ENCODE data around the gene LIM2. TPM values are rescaled to one million over a fixed set of nuclear protein-coding genes. Genes with fewer than 3 reads are reported as not detected.

Gene LIM2
- total and polyA plus RNA-seq, 2 of the 8 experiments (the other 6 are each of a cell fraction or from before 2014, with no cell fraction given): not detected

DNA sequence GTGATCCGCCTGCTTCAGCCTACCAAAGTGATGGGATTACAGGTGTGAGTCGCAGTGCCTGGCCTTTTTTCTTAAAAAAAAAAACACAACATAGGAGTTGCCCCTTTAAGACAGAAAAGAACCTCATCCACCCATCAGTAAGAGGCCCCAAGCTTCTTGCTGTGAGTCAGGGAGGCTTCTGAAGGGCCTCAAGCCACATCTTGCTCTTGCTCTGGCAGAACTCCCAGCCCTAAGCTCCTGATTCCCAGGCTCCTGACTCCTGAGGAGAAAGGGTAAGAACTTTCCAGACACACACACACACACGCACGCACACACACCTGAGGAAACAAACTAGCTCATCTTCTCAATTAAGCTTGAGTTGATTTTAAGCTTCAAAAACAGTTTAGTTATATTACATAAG is 28.5 kb downstream of the LIM2 start:
- H2BK20ac ChIP-seq (ENCODE audit: low read length): no peak overlapping the region
- no peak overlapping the region for H2BK5ac ChIP-seq (ENCODE audit: low read depth, low read length)
- no peak overlapping the region for H2BK12ac ChIP-seq (ENCODE audit: low read depth, low read length)
- no peaks in the 10 kb centered on the region for H3K79me1 ChIP-seq (ENCODE audit: low read depth, low read length)
- H3K4me2 ChIP-seq (ENCODE audit: insufficient read depth in 1 of 2, low read depth in 2 of 2, low read length in 2 of 2): no peak overlapping the region
- WGBS, 2 experiments (ENCODE audit: extremely low coverage in 1 of 2, insufficient coverage in 1 of 2, insufficient read length in 1 of 2, insufficient replicate concordance in 2 of 2, low coverage in 1 of 2, low lambda C conversion rate in 2 of 2, missing lambda C conversion rate in 1 of 2): 80% methylated on average over 4 of the region's 4 CpGs; no CpG with 5 or more reads in 1 of the 2 experiments
- H4K20me1 ChIP-seq (replicated peaks in 1 of 2; ENCODE audit: control insufficient read depth in 1 of 2, insufficient read depth in 2 of 2, low read length in 2 of 2): no peaks in the 10 kb centered on the region
- H3K23me2 ChIP-seq (ENCODE audit: low read depth, low read length): no peaks in the 10 kb centered on the region
- no peak overlapping the region for H4K5ac ChIP-seq (ENCODE audit: insufficient read length, low read depth, low read length)
- no peak overlapping the region for H4K91ac ChIP-seq (replicated peaks; ENCODE audit: insufficient read length, low read length)
- POLR2A ChIA-PET (ENCODE audit: partially characterized antibody): interaction anchor here (0.7 to 1.6 kb wide), 4 partner anchors 19 to 38 kb away, joined by 3 to 5 read pairs (median 4); no protein-coding TSS in a partner anchor
- DNase-seq (ENCODE audit: low read depth in 1 of 2, low spot score in 2 of 2) (no peak), FAIRE-seq (no peak)
- no peak overlapping the region for H2AK5ac ChIP-seq (ENCODE audit: low read depth, low read length)
- no peak overlapping the region for H3K4me3 ChIP-seq (ENCODE audit: extremely low read depth in 1 of 4, insufficient read depth in 2 of 4, low read depth in 3 of 4, low read length in 4 of 4)
- CTCF ChIA-PET (ENCODE audit: partially characterized antibody): interaction anchor here (0.5 to 2.2 kb wide), 11 partner anchors 9 to 300 kb away, joined by 3 to 7 read pairs (median 5); no protein-coding TSS in a partner anchor
- no peak overlapping the region for H3K27ac ChIP-seq (ENCODE audit: low read depth, low read length)
- TF ChIP-seq TAF7 (optimal IDR thresholded peaks at IDR 0.05; ENCODE audit: borderline replicate concordance, low read depth, low read length): no peak
- H2AFZ ChIP-seq (ENCODE audit: low read length): no peak overlapping the region
- H2BK15ac ChIP-seq (ENCODE audit: low read length): no peak overlapping the region
- H3K56ac ChIP-seq (replicated peaks; ENCODE audit: insufficient read length, low read depth, low read length): no peak overlapping the region
- H3K9me3 ChIP-seq (ENCODE audit: insufficient read depth in 2 of 2, low read depth in 1 of 2, low read length in 1 of 2): no peaks in the 10 kb centered on the region
- H3K4me1 ChIP-seq (replicated peaks in 1 of 4; ENCODE audit: control insufficient read depth in 3 of 4, insufficient read depth in 4 of 4, low read length in 3 of 4): peaks cover 3 to 5% (median 4%) of the 10 kb centered on the region in 4 experiments
- H3K79me2 ChIP-seq (ENCODE audit: control insufficient read depth in 1 of 2, insufficient read depth in 2 of 2, low read length in 2 of 2): no peaks in the 10 kb centered on the region
- H3K14ac ChIP-seq (ENCODE audit: insufficient read length): no peak overlapping the region
- H3K9ac ChIP-seq (replicated peaks in 1 of 4; ENCODE audit: extremely low read depth in 1 of 4, low read depth in 3 of 4, low read length in 3 of 4): no peak overlapping the region
- no peak overlapping the region for H3K23ac ChIP-seq (ENCODE audit: insufficient read length)
- no peak overlapping the region for H3K18ac ChIP-seq (ENCODE audit: extremely low read depth, low read length)
- no peaks in the 10 kb centered on the region for H3K36me3 ChIP-seq (ENCODE audit: control insufficient read depth in 2 of 4, insufficient read depth in 4 of 4, low read length in 3 of 4)
- H4K8ac ChIP-seq (ENCODE audit: extremely low read depth, insufficient read depth, low read length): no peak overlapping the region
- H3K27me3 ChIP-seq (replicated peaks in 1 of 4; ENCODE audit: control insufficient read depth in 3 of 4, extremely low read depth in 1 of 4, insufficient read depth in 3 of 4, low read length in 3 of 4): no peaks in the 10 kb centered on the region
- H3K4ac ChIP-seq (replicated peaks; ENCODE audit: insufficient read length, low read depth, low read length): no peak overlapping the region
- no peak overlapping the region for H2BK120ac ChIP-seq (replicated peaks; ENCODE audit: low read depth, low read length)

Measured in H1 (cell line).